GM18951 (cell line): ENCODE data around the gene DLG2.

ENCODE experiments used
- POLR2A ChIP-seq: IDR thresholded peaks from 4 replicates; pipeline ENCODE4 v1.6.1; 2011; ENCODE audit warnings: mild to moderate bottlenecking; ENCODE audit not compliant: insufficient read length, insufficient read depth; ENCODE audit errors: extremely low read depth
- in situ Hi-C: fragments of 300-500 bp; cut with MboI; formaldehyde crosslinking; loops from one replicate; pipeline ENCODE4 v1.12.0; 2022; ENCODE audit warnings: low sequenced_read_pairs, mixed read lengths, inconsistent platforms; ENCODE audit not compliant: unreplicated experiment

The DLG2 gene

DNA sequence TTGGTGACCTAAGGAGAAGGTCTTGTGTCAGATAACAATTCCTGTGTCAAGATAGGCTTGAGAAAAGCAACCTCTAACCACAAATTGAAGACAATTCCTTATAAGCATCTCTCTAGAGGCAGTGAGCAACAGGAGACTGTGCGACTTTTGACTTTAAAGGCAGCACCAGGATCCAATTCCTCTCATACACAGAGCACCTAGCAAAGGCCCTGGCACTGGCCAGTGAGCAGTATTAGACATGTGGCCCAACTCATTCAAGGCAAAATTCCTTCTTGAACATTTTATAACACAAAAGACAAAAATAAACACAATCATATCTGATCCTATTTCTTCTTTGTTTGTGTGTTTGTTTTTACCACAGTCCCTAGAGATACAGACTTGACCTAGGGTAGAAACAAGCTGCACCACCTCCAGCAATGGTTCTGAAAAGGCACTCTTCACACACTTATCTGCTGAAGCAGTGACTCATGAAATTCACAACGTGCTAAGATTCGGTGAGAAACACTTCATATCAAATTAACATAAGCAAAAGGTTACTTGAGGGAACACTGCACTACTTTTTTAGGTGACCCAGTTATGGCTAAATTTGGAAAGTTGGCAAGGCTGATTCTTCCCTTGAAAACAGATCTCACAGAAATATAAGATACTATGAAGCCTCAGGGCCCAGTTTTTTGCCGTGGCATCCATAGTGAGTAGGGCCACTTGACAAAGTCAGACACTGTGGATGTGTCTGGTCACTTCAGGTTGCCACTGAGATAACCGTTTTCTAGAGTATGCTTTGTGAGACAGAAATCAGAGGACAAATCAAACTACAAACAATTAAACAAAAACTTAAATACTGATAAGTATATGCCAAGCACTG, 1018.9 kb downstream of the DLG2 start:
- no peak for TF ChIP-seq POLR2A
- in situ Hi-C loops: no loop called here

GRCh38 chr11:84594602-84595001, 1032.5 kb downstream of the DLG2 start:
- in situ Hi-C loops: no loop called here
- no peak for TF ChIP-seq POLR2A

- no peak for TF ChIP-seq POLR2A
- in situ Hi-C loops: no loop called here
Observed at GRCh38 chr11:84590106-84590505, 1037.0 kb downstream of the DLG2 start.

GRCh38 chr11:84588131-84588829, 1038.9 kb downstream of the DLG2 start:
- no peak for TF ChIP-seq POLR2A
- in situ Hi-C loops: no loop called here

DNA sequence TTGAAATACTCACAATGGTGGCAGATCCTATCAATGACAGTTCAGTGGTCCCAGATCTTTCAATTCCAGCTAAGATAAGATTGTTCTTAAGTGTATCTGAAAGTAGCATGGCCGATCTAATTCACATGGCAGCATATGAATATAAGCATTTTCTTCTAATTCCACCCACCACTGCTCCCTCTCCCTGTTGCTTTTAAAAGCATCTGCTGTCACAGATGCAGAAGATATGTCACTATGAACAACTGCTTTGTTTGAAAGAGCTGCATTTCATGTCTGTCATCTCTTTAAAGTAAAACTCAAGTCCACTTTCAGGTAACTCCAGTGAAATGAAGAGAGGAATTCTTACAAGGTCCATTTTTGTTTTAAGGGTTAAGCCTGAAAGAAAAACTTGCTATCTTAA, 1044.0 kb downstream of the DLG2 start:
- in situ Hi-C loops: no loop called here
- no peak for TF ChIP-seq POLR2A

DNA sequence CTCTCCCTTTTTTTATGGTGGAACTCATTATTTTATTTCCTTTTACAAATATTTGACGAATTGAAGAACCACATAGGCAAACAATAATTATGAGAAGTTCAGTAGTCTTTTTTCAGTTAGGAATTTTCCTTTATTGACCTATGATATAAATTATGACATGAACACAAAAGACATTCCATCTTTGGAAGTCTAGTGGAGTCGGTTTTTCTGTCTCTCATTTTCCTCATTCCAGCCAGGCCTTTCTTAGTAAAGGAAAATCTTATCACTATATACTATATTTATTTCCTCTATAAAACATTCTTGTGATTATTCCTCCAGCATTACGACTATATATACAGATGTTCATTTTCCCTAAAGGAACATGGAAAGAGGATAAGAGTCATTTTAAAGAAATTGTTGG, 1046.1 kb downstream of the DLG2 start:
- no peak for TF ChIP-seq POLR2A
- in situ Hi-C loops: no loop called here

DNA sequence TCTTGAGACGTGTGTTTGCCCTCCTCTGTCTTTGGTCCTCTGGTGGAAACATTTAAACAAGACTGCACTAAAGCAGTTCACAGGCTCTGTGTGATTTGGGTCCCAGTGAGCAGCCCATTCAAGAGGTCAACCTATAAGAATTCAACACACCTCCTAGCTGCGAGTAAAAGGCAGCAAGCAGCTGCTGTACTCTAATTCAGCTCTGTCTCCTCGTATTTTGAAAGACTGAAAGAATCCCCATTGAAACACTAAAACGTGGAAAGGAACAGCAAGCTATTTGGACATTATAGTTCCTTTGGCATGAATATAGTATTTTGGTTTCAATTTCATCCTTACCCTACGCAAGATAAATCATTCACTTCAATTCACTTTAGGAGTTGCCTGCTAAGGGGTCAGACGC, 1046.7 kb downstream of the DLG2 start:
- in situ Hi-C loops: no loop called here
- TF ChIP-seq POLR2A: no peak

DNA sequence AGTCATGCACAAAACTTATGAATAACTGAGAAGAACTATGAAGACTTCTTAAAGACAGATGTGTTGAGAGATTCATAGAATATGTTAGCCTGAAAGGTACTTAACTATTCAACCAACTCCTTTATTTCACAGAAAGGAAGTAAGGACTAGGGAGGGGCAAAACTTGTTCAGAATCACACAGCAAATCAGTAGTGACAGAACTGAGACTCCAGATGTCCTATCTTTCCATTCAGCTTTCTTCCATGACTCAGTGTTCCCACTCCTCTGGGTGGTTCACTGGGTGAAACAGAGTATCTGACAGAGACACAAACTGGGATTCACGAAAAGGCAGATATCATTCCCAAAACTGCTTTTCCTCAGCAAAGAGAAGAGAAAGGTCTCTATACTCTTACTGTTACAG, 1053.3 kb downstream of the DLG2 start:
- in situ Hi-C loops: loop anchor here (25.0 kb wide), 2 partner anchors 737 to 1013 kb away; no protein-coding TSS in a partner anchor
- TF ChIP-seq POLR2A: no peak

- in situ Hi-C loops: loop anchor here (25.0 kb wide), 2 partner anchors 729 to 1021 kb away; no protein-coding TSS in a partner anchor
- TF ChIP-seq POLR2A: no peak
Observed at GRCh38 chr11:84566671-84567070, 1060.5 kb downstream of the DLG2 start.

DNA sequence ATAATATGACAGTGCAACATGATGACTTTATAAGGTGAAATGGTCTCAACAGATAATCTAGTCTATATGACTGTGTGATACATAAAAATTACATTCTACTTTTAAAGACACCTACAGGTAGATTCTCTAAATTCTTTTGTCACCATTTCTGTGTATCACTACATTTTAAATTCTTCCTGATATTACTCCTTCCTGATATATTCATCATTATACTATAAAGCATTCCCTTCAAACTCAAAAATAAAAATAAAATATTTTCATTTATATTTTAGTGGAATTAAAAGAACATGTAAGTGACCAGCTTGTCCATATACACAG, 1062.3 kb downstream of the DLG2 start:
- no peak for TF ChIP-seq POLR2A
- in situ Hi-C loops: loop anchor here (25.0 kb wide), 2 partner anchors 728 to 1022 kb away; no protein-coding TSS in a partner anchor

DNA sequence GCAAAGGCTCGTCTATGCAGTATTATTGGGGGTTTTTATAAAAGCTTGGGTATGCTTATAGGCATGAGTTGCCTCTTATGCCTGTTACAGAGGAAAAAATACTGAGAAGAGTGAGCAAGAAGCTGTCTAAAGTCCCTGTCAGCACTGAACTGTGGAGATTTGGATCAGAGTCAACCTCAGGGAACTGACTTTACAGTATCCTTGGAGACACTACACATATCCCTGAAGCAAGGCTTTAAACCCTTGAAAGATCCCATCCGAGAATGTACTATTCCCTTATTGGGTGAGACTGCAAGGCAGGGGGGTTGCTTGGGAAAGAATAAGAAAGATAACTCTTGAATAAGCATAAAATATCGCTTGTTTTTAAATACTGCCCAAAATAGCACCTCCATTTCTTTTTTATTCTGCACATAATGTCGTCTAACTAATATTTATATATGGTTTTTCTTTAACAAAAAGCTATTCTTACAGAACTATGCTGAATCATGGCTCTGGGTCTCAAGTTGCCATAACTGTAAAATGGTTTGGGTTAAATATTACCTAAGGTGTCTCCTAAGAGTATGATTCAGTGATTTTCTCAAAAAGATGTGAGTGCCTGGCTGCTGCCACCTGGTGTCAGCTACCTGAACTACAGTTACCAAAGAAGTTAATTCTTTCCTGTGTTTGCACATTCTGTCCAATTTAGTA, 1062.8 kb downstream of the DLG2 start:
- in situ Hi-C loops: loop anchor here (25.0 kb wide), 2 partner anchors 727 to 1023 kb away; no protein-coding TSS in a partner anchor
- TF ChIP-seq POLR2A: no peak

- in situ Hi-C loops: loop anchor here (25.0 kb wide), 2 partner anchors 726 to 1024 kb away; no protein-coding TSS in a partner anchor
- no peak for TF ChIP-seq POLR2A
Observed at GRCh38 chr11:84563356-84563755, 1063.8 kb downstream of the DLG2 start.

DNA sequence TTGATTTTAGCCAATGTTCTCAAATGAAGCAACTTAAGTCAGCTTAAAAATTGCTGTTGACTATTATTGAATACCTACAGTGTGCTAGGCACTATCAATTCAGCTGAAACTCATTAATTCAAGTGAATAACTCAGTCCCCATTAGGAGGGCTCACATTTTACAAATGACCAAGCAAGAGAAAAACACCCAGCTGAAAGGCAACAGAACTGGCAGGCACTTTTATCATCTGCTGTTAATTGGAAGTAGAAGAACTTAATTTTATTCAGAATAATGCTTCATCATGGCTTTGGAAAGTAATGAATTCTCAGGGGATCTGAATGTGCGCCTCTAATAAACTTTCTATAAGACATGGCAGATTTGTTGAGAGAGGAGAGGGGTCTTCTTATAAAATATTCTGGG, 1066.9 kb downstream of the DLG2 start:
- in situ Hi-C loops: loop anchor here (25.0 kb wide), 2 partner anchors 723 to 1027 kb away; no protein-coding TSS in a partner anchor
- no peak for TF ChIP-seq POLR2A
